SHP77 treated with DMSO at 0.1 percent for 48 hours (cell line): ENCODE measurements around the gene DCAF17.

ENCODE experiments used
- DNase-seq: peaks from one replicate; lab custom pipeline; 2025; lab: John Stamatoyannopoulos, UW

Gene DCAF17, protein sequence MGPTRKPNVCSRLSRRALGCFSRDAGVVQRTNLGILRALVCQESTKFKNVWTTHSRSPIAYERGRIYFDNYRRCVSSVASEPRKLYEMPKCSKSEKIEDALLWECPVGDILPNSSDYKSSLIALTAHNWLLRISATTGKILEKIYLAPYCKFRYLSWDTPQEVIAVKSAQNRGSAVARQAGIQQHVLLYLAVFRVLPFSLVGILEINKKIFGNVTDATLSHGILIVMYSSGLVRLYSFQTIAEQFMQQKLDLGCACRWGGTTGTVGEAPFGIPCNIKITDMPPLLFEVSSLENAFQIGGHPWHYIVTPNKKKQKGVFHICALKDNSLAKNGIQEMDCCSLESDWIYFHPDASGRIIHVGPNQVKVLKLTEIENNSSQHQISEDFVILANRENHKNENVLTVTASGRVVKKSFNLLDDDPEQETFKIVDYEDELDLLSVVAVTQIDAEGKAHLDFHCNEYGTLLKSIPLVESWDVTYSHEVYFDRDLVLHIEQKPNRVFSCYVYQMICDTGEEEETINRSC

DNA sequence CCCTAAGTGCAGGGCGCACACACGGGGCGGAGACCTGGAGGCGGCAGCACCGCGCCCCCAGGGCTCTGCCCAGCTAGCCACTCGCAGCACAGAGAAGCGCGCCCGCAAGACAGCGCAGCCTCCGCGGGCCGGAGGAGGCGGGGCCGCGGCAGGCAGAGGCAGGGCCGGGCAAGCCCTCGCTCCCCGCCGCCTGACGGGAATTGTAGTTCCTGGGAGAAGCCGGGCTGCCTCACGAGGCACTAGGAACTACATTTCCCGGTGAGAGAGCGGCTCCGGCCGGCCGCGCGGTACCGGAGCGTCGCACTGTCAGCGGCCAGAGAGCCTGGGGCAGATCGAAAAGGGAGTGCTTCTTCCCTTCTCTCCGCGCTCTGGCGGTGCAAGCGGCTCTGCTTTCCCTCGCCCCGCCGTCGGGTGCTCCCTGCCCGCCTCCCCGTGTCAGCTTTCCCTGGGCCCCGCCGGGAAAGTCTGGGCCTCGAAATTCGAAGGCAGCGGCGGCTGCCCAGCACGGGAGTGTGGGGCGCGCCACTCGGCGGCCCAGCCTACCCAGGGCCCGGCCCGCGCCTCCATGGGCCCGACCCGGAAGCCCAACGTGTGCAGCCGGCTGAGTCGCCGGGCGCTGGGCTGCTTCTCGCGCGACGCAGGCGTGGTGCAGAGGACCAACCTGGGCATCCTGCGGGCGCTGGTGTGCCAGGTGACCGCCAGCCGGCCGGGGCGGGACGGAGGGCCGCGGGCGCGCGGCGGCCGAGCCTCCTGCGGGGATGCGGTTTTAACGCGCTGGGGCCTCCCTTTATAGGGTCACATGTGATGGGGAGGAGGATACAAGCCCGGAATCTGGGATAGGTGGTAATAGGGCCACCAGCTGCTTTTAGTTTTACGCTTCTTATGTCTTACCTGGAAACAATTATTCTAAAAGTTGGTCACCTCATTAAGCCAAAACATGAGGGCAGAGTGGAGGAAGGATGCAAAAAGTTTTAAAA, at the start of gene DCAF17:
Gene DCAF17, plus strand, starts transcription at position 214 of the 977 bp plus-strand sequence. Its CDS starts 352 bp downstream, at position 566.
- DNase-seq = peak; percentile 68

DNA sequence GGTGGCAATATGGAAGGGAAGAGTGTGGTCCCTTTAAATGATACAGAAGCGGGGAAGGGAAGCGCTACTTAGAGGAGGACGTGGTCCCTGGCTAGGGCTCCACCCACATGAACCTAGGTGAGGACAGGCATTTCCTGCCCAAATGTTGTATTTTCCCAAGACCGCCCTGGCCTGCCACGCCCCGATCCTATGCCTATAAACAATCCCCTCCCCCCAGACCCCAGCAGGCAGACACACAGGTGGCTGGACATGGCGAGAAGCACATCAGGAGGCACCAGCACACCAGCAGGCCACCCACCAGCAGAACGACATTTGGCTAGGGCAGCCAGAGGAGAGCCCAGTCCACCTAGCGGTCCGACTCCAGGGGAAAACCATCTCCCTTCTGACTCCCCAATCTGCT, 47.4 kb upstream of the DCAF17 start:
- DNase-seq = no peak

DNA sequence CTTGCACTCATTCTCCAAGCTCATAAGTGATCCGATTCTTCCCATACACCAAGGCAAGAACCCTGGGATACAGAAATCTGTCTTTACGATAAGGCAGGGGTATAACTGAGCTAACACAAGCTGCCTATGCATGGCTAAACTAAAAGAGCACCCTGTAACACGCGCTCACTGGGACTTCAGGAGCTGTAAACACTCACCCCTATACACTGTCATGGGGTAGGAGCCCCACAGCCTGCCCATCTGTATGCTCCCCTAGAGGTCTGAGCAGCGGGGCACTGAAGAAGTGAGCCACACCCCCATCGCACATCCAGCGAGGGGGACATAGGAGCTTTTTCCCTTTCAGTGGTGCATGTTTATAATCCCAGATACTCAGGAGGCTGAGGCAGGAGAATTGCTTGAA, 47.0 kb upstream of the DCAF17 start:
- DNase-seq = no peak

DNA sequence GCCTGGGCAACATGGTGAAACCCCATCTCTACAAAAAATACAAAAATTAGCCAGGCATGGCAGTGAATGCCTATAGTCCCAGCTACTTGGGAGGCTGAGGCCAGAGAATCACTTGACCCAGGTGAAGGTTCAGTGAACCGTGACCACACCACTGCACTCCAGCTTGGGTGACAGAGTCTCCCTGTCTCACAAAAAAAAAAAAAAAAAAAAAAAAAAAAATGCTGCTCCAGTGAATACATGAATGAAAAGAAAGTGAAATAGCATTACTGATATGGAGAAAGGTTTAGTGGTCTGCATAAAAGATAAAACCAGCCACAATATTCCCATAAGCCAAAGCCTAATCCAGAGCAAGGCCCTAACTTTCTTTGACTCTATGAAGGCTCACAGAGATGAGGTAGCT, 44.7 kb upstream of the DCAF17 start:
- no peak for DNase-seq

DNA sequence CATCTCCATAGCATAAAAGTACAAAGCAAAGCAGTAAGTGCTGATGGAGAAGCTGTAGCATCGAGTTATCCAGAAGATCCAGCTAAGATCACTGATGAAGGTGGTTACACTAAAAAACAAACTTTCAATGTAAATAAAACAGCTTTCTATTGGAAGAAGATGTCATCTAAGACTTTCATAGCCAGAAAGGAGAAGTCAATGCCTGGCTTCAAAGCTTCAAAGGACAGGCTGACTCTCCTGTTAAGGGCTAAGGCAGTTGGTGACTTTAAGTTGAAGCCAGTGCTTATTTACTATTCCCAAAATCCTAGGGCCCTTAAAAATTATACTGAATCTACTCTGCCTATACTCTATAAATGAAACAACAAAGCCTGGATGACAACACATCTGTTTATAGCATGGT, 44.2 kb upstream of the DCAF17 start:
- no peak for DNase-seq

DNA sequence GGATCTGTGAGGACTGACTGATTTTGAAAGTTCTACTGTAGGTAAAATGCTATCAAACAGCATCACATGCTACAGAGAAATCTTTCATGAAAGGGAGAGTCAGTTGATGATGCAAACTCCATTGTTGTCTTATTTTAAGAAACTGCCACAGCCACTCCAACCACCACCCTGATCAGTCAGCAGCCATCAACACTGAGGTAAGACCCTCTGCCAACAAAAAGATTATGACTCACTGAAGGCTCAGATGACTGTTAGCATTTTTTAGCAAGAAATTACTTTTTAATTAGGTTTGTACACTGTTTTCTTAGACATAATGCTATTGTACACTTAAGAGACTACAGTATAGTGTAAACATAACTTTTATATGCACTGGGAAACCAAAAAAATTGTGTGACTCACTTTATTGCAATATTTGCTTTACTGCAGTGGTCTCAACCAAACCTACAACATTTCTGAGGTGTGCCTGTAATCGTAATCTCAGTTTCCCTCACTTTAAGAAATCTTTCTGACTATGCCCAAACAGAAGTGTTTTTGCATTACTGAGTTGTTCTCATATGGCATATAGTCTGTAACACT, 43.0 kb upstream of the DCAF17 start:
- DNase-seq = no peak

DNA sequence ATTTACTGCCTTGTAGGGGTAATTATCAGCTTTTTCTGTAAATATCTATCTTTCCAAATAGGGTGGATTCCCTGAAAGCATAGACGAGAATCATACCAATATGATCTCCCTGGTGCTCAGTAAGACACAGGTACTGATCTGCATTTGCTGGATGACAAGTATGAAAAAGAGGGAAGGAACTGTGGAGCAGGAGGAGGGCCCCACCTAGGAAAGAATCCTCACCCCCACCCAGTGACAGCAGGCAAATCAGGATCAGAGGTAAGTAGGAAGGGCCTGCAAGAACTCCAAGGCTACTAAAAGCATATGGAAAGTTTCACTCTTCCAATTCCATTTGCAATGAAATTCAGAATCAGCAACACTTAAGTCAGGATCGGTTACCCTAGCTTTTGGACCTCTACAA, 42.5 kb upstream of the DCAF17 start:
- no peak for DNase-seq

DNA sequence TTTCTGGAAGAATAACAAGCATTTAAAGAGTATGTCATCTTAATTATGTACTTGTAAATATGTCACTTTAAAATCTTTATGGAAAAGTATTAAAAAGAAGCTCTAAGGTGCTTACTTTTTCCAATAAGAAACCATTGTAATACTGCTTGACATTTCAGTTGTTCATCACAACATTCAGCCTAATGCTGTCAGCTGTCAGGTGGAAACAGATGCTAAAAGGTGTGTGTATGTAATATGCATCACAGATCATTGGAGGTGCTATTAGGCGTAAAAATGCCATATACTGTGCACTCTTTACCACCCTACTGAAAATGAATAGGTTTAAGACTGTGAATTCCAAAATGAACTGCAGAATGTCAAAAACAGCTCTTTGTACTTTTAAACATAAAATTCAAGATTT, 40.5 kb upstream of the DCAF17 start:
- DNase-seq = no peak

DNA sequence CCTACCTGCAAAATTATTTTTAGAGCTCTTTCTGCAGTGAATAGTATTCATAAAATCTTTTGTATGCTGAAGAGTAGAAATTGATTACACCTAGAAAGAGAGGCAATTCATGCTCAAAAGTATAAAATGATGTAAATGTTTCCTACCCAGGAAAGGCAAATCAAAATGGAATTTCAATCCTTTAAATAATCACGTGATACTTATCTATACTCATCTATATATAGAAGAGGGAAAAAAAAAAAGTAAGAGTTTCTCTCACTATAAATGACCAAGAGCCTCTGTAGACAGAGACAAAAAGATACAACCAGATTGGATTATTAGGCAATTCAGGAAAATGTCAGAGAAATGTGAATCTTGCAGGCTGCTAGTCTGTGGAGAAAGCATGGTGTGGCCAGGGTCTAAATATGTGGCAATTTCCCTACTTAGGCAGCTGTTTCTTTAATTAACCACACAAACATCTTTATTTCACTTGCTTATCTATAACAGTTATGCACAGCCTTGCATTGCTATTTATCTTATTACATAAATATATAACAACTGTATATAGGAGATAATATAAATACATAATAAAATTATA, 39.8 kb upstream of the DCAF17 start:
- DNase-seq = no peak

DNA sequence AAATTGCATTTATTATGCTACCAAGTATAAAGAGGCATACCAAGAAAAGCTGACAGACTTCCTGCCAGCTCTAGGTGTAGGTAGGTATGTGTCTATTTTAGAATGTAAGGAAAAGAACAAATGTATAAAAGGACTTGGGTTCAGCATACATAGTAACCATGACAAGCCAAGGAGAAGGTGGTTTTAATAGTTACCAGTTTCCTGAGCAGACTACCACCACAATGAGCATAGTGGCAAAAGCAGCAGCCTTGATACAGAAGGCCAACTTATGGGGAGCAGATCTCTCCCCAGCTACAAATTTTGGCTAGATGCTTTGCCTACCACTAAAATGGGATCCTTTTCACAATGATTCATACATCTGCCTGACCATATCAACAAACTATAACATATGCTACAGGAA, 34.7 kb upstream of the DCAF17 start:
- no peak for DNase-seq

DNA sequence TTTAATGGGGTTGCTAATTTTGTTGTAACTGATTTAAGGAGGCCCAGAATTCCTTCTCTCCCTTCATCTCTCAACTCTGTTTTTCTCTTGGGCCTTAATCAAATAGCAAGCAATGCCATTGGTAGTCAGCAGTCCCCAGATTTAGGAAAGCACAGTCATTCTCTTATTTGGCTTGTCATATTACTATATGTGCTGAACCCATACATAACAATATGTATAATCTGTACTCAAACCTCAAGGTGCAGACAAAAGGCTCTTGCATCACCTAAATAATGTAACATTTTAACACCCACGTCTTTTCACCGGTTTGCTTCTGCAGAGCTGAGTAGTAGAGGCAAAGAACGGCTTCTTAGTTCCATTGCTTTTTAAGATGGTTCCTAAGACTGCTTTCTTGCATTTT, 33.6 kb upstream of the DCAF17 start:
- DNase-seq = no peak

DNA sequence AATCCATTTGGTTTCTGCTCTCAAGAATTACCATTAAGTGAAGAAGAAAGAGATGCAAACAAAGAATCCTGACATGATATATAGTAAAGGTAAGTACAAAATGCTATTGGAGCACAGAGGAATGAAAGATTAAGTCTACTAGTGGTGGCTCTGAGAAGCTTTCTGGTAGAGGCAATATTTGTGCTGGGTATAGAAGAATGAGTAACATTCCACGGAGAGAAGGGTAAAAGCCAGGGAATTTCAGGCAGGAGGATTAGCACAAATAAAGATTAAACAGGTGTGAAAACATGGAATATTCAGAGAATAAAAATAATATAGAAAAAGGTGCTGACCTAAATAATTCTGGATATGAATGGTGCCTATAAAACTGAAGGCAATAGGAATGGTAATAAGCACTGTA, 32.1 kb upstream of the DCAF17 start:
- no peak for DNase-seq

DNA sequence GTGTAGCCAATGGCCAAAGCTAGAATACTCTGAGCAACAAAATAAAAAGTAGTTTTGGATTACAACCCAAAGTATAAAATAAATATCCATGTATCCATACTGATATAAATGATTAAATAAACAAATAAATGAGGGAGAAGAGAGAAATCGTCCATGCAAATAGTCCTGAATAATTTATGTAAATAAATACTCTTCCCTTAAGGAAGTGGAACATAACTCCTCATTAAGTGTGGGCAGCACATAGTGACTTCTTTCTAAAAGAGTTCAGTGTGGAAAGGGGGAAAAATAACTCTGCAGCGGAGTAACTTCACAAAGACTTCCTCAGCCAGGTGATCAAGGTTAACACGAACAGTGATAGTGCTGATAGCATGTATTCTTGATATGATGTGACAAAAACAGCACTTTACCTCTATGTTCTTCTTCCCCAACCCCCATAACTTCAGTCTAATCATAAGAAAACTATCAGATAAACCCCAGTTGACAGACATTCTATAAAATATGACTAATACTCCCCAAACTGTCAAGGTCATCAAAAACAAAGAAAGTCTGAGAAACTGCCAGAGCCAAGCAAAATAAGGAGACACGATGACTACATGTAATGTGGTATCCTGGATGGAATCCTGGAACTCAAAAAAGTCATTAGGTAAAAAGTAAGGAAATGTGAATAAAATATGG, 31.0 kb upstream of the DCAF17 start:
- DNase-seq = no peak

DNA sequence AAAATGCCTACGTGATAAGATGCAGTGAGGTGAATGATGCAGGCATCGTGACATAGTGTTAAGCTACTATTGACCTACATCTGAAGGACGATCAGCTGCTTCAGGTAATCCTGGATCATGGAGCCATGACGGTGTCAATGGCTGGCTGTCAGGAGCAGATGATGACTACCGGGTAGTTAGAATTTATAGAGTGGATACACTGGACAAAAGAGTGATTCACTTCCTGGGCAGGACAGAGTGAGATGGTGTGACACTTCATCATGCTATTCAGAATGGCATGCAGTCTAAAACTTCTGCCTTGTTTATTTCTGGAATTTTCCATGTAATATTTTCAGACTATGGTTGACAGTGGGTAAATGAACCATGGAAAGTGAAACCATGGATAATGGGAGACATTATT, 29.8 kb upstream of the DCAF17 start:
- DNase-seq = no peak

DNA sequence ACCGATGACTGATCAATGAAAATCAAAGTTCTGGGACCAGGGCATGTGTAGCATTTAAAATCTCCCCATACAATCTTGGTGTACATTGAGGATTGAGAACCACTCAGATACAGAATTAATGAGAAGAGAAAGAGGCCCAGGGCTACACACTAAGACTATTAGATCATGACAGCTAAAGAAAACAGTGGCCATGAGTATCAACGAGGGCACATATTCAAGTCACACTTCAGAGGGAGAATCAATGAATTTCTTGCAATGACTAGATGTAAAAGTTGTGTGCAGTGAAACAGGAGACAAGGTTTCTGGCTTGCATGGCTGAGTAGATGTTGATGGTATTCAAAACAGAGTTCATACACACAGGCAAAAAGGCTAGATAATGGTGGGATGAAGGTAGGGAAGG, 29.3 kb upstream of the DCAF17 start:
- no peak for DNase-seq

DNA sequence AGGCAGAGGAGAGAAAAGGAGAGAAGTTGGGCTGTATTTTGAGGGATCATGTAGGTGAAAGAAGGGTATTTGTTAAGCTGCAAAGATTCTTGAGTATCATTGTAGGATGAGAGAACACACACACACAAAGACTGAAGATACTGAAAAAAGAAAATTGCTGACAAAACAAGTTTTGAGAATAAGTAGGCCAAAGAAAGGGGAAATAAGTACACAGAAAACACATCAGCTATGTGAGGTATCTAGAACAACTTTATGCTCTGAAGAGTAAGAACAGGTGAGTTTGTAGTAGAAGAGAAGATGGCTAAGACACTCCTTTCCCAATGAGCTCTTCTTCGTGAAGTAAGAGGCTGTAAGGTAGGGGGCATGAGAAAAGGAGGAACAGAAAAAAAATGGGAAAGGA, 28.5 kb upstream of the DCAF17 start:
- DNase-seq = no peak

DNA sequence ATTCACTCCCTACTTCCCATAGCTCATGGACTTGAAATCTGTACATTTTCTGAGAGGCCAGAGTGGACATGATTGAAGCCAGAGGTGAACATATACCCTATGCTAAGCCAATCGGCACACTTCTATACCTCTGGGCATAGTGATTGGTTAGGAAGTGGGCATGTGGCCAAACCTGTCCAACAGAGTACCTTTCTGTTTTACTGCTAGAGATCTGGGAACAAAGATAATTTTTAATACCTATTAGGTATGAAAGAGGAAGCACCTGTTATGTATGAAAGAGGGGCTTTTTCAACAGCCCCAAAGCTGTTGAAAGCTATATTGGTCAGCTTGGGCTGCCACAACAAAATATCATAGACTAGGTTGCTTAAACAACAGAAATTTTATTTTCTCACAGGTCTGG, 28.0 kb upstream of the DCAF17 start:
- DNase-seq = no peak

DNA sequence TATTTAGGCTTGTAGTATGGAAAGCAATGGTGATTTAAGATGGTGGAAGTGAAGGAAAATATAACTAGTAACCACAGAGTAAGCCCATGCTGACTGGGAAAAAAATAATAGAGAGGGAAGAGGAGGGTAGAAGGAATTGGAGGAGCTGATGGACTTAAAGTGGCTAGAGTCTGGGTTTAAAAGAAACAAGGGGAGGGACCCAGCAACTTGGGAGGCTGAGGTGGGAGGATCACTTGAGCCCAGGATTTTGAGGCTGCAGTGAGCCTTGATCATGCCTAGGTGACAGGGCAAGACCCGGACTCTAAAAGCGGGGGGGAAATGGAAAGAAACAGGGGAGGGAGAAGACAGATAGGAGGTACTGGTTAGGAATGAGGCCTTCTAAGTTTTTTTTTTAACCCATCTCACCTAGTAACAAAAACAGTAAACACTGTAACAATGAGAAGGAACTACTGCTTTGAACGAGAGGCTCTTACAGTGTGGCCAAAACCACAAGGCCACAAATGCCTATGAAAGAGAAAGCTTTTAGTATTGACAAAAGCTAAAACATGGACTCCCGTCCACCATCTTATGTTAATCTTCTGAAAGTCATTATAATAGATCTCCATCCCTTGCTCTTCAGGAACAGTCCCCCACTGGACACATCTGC, 26.9 kb upstream of the DCAF17 start:
- DNase-seq = no peak

DNA sequence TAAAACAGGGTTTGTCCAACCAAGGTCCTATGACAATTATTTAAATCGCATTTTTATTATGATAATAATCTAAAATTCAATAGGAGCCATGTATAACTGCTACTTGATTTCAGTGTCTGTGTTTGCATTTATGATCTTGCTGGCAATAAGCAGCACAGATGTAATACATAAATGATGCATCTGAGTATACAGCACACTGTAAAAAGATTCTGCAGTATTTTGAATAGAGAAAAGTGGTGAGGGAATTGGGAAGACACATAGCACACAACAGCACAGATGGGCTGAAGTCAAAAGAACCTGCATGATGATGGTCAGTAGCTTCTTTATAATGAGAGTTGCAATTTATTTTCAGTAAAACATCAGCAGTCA, 26.4 kb upstream of the DCAF17 start:
- DNase-seq = no peak

DNA sequence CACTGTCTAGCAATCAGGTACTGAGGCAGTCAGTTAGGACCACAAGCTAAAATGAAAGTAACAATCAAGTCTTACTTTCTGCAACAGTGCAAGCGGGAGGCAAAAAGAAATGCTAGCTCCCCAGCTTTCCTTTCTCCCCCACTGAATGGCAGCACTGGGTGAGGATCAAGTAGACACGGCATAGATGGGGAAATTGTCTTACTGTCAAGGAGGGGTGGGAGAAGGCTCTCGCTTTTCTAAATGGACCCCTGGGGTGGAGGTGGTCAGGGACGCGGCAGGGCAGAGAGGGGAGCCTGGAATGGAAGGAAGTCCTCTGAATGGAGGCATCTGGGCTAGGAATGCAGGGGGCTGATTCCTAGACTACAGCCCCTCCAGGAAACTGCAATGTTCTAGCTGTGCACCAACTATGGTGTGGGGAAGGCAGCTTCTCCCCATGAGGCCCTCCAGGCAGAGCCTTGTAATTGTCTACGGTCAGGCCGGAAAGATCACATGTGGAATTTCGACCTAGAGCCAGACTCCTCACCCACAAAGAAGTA, 24.5 kb upstream of the DCAF17 start:
- no peak for DNase-seq

DNA sequence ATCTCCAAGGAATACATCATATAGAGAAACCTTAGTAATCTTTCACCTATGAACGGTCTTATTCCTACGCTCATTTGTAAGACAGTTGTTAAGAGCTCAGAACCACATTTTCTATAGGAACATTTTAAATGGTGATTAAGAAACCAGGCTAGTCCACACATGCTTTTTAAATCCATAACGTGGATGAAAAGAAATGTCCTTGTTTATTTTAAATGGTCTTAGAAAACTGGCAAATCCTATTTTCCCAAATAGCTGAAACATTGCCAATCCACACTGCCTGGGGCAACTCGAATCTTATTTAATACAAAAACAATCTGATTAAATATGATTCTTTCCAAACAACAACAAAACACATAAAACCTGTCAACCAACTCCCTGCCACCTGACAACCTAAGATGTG, 23.9 kb upstream of the DCAF17 start:
- DNase-seq = no peak
